HG02852 (cell line): ENCODE results near the gene SYP.

Experiments
- ATAC-seq: cut with Tn5 transposase; IDR thresholded peaks from one replicate; pipeline ENCODE4 v1.9.1; 2021; ENCODE audit warnings: mild to moderate bottlenecking, moderate library complexity; ENCODE audit not compliant: unreplicated experiment

The SYP gene

GRCh38 chrX:49221868-49222267 lies 21.9 kb upstream of the SYP start:
- no peak for ATAC-seq

GRCh38 chrX:49220100-49220499 lies 20.1 kb upstream of the SYP start:
- no peak for ATAC-seq

- no peak for ATAC-seq
Observed at GRCh38 chrX:49214996-49215526, 15.1 kb upstream of the SYP start.

- ATAC-seq, result no peak
Observed at GRCh38 chrX:49214416-49214815, 14.4 kb upstream of the SYP start.

- ATAC-seq, result no peak
Observed at GRCh38 chrX:49212861-49213260, 12.9 kb upstream of the SYP start.

GRCh38 chrX:49212209-49212608 lies 12.2 kb upstream of the SYP start:
- ATAC-seq, result no peak

GRCh38 chrX:49211074-49211473 lies 11.1 kb upstream of the SYP start:
- ATAC-seq, result no peak

GRCh38 chrX:49210406-49210805 lies 10.4 kb upstream of the SYP start:
- no peak for ATAC-seq

- ATAC-seq, result no peak
Observed at GRCh38 chrX:49209434-49210251, 9.7 kb upstream of the SYP start.

GRCh38 chrX:49208399-49208798 lies 8.4 kb upstream of the SYP start:
- ATAC-seq, result no peak

GRCh38 chrX:49206543-49206942 lies 6.5 kb upstream of the SYP start:
- ATAC-seq, result no peak

GRCh38 chrX:49205443-49205842 lies 5.5 kb upstream of the SYP start:
- ATAC-seq, result no peak

GRCh38 chrX:49204709-49205108 lies 4.7 kb upstream of the SYP start:
- ATAC-seq, result no peak

- no peak for ATAC-seq
Observed at GRCh38 chrX:49204017-49204416, 4.0 kb upstream of the SYP start.

- no peak for ATAC-seq
Observed at GRCh38 chrX:49203536-49203935, 3.5 kb upstream of the SYP start.

GRCh38 chrX:49202022-49202421 lies 2.0 kb upstream of the SYP start:
- ATAC-seq, result no peak

- no peak for ATAC-seq
Observed at GRCh38 chrX:49199315-49199595, 738 bp downstream of the SYP start.

- no peak for ATAC-seq
Observed at GRCh38 chrX:49198540-49199314, 1.3 kb downstream of the SYP start.

GRCh38 chrX:49197543-49198087 lies 2.4 kb downstream of the SYP start:
- no peak for ATAC-seq

- ATAC-seq, result no peak
Observed at GRCh38 chrX:49193542-49193964, 6.4 kb downstream of the SYP start.

- no peak for ATAC-seq
Observed at GRCh38 chrX:49192722-49193328, 7.2 kb downstream of the SYP start.
